Fibroblast of lung (primary cell): Measurements from ENCODE around the gene RAB34.

Source experiments
- EZH2 ChIP-seq: IDR thresholded peaks from 2 replicates; pipeline ENCODE4 v1.5.1; 2012; ENCODE audit warnings: low read length, control low read depth, mild to moderate bottlenecking; ENCODE audit errors: missing control alignments
- TF ChIP-seq, protein P1 (sequence below), 2 donors: IDR thresholded peaks in 1 of 2; conservative IDR thresholded peaks in 1 of 2; 1 replicate in 1 of 2; 2 replicates in 1 of 2; pipeline ENCODE4 v1.5.1; 2011 to 2012; ENCODE audit warnings: low read length in 2 of 2, control low read depth in 1 of 2, inconsistent platforms in 1 of 2, low read depth in 1 of 2, mild to moderate bottlenecking in 1 of 2

DNA sequence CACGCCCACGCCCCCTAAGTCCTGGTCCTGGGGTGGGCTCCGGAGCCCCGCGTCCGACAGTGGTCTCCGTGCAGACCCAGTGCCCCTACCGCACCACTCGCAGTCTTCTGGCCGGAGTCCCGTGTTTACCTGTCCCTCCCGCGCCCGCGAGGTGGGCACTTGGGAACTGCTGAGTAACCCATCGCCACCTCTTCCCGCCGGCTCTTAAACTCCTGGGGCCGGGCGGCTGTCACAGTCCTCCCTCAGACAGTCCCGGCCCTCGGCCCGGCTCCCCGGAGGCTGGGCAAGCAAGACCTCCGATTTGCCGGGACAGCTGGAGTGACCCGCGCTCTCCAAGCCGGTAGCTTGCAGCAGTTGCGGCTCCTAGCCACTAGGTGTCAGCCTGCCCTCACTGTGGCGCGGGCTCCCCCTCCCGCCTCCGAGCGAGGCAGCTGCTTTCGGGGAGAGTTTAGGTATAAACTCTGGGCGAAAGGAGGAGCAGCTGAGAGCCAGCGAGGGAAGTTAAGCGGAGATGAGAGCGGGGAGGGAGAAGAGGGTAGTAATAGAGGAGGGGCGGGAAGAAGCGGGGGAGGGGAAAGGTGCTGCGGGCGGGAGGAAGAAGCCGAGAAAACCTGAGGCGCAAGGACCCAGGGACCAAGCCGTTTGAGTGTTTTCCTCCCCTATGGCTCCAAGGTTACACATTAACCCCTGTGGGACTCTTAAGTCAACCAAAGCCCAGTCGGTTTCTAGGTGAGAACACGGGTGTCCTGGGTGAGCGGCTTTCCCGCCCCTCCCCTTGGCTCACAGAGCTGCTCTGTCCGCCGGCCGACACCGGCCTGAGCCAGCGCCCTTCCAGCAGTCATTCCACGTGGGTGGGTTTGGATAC is 9.2 kb upstream of the RAB34 start:
- TF ChIP-seq, protein P1, sequence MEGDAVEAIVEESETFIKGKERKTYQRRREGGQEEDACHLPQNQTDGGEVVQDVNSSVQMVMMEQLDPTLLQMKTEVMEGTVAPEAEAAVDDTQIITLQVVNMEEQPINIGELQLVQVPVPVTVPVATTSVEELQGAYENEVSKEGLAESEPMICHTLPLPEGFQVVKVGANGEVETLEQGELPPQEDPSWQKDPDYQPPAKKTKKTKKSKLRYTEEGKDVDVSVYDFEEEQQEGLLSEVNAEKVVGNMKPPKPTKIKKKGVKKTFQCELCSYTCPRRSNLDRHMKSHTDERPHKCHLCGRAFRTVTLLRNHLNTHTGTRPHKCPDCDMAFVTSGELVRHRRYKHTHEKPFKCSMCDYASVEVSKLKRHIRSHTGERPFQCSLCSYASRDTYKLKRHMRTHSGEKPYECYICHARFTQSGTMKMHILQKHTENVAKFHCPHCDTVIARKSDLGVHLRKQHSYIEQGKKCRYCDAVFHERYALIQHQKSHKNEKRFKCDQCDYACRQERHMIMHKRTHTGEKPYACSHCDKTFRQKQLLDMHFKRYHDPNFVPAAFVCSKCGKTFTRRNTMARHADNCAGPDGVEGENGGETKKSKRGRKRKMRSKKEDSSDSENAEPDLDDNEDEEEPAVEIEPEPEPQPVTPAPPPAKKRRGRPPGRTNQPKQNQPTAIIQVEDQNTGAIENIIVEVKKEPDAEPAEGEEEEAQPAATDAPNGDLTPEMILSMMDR (conservative IDR thresholded peaks at IDR 0.05 in 1 of 2, IDR thresholded peaks at IDR 0.05 in 1 of 2; ENCODE audit: low read depth in 1 of 2, low read length in 2 of 2) = peak; percentile 93 to 96
- TF ChIP-seq EZH2 = no peak
